HG02798 (cell line): ENCODE results near the gene ATPAF1.
"Not testable (repeated sequence)": the region's sequence is repeated elsewhere in the genome, so short reads cannot be mapped to it uniquely, and the experiment has no call there.

Experiments
- ATAC-seq: cut with Tn5 transposase; IDR thresholded peaks from one replicate; pipeline ENCODE4 v1.9.1; 2021; ENCODE audit warnings: mild to moderate bottlenecking; ENCODE audit not compliant: unreplicated experiment, poor library complexity

ATPAF1 gene

DNA sequence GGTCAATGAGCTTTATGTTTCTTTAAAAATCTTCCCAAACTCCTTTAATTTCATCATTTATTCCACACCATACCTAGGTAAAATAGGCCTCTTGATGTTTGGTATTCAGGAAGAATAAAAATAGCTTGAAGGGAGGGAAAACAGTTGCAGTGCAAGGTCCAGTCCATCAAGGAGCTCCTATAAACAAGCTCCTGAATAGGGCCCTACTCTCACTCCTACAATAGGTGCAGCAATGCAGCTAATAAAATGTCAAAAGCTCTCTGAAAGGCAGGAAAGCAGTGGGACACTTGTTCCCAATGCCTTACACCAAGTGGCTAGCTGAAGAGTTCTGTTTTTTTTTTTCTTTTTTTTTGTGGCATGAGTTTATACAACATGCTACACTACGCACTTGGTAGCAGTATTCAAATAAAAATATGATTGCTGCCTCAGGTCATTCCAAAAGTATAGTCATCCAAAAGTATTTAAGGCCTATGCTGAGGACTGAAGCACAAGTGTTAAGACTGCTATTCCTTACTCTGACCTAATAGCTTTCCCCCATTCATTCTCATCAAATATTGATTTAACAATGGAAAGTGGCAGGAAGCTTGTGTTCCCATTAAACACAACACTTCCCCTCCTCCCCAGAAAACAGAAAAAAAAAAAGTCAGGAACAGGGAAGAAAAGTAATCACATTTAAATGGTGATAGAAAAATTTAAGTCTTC is 13.3 kb upstream of the ATPAF1 start:
- ATAC-seq: no peak

DNA sequence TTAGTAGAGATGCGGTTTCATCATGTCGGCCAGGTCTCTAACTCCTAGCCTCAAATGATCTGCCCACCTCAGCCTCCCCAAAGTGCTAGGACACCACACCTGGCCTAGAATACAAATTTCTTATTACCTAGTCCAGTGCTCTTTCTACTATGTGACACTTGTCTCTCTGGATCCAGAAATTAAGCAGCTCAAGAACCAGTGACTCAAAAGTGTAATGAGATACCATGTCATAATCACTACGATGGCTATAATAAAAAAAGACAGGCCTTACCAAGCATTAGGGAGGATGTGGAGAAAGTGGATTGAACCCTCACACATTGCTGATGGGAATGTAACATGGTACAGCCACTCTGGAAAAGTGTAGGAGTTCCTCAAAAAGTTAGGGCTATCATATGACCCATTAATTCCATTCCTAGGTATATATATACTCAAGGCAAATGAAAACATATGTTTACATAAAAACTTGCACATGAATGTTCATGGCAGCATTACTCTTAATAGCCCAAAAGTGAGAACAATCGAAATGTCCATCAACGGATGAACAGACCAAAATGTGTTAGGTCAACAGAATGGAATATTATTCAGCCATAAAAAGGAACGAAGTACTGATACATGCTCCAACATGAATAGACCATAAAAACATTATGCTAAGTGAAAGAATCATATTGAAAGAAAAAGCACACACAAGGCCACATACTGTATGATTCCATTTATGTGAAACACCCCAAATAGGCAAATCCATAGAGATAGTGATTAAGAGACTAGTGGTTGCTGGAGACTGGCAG is 11.8 kb upstream of the ATPAF1 start:
- no peak for ATAC-seq

DNA sequence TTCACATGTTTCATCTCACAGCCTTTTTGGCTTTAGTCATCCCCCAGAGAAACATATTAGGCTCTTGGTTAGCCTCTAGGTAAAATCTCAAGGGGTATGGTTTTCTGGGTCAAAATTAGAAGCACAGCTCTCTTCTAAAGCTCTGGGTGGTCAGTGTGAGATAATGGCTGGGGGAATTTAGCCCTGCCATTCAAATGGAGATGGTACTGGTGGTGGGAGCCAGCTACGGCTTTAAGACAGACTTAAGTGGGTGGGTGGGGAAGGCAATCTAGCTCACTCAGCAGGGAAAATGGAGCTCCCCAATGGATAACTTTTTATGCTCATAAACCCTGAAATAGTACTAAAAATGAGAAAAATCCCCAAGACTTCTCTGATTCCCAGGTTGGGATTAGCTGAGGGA is 9.2 kb upstream of the ATPAF1 start:
- no peak for ATAC-seq

- ATAC-seq: no peak
Measured at GRCh38 chr1:46676531-46676930, 8.4 kb upstream of the ATPAF1 start.

DNA sequence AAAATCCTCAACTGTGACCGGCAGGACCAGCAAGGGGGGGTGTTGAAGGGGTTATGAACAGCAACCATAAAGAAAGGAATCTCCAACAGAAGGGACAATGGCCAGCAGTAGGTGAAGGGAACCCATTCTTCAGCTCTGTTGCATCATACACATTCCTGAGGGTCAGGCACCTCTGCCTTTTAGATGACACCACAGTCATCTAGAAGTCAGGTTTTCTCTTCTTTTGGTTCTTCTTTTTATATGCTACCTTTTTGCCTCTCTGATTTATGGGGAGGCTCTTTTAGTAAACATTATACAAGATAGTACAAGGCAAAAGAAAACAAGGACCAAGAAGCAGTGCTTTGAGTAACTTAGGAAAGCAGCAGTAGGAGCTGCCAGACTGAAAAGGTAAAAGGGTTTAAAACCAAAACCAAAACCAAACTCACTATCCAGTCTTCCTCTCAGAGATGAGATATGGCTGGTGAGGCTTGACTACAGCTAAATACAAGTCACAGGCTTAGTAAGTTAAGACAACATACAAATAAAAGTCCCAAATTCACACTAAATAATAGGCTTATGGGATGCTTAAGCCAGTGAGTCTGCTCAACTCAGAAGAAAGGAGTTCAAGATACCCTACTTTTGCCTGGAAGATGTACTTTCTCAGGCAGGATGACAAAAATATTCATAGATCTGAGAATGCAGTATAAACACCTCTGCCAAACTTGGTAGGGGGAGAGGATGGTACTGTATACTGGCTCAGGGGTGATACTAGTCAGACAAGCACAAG is 7.6 kb upstream of the ATPAF1 start:
- ATAC-seq: peak; percentile 80

DNA sequence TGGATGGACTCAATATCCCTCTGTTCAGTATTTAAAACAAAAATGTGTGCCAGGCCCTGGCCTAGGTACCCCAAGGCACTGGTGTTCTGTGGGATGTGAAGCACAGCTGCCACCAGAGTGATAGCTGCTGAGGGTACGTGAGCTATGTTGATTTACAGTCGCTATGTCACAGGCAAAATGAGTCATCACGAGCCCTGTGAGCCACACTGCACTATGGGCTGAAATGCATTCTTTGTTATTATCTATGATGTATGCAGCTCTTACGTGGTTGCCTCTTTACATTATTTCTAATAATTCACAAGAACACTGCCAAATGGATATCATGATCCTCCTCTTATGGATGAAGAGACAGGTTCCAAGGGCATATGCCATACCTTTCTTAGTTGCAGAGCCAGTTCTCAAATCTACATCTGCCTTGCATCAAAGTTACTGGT is 5.6 kb upstream of the ATPAF1 start:
- no peak for ATAC-seq

DNA sequence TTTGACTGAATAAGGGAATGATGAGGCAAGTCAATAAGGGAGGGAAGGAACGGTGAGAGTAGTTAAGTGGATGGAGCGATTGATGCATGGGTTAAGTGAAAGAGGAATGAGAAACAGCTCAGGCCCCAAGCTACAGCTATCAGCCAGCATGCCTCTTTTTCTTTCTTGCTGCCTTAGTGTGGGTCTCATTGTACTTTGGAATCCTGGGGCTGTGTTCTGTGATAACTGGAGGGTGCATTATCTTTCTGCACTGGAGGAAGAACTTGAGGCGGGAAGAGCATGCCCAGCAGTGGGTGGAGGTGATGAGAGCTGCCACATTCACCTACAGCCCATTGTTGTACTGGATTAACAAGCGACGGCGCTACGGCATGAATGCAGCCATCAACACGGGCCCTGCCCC is 4.5 kb upstream of the ATPAF1 start:
- no peak for ATAC-seq

- no peak for ATAC-seq
Measured at GRCh38 chr1:46671554-46671953, 3.4 kb upstream of the ATPAF1 start, which contains the start of gene TEX38. Gene TEX38, plus strand, starts transcription at chr1:46671854. Its CDS starts 81 bp downstream, at chr1:46671935.

GRCh38 chr1:46670134-46670533 is 2.0 kb upstream of the ATPAF1 start:
- ATAC-seq: no peak

GRCh38 chr1:46665983-46666382 is 2.2 kb downstream of the ATPAF1 start:
- ATAC-seq: no peak

- not testable (repeated sequence) for ATAC-seq
Measured at GRCh38 chr1:46662919-46663318, 5.2 kb downstream of the ATPAF1 start.

DNA sequence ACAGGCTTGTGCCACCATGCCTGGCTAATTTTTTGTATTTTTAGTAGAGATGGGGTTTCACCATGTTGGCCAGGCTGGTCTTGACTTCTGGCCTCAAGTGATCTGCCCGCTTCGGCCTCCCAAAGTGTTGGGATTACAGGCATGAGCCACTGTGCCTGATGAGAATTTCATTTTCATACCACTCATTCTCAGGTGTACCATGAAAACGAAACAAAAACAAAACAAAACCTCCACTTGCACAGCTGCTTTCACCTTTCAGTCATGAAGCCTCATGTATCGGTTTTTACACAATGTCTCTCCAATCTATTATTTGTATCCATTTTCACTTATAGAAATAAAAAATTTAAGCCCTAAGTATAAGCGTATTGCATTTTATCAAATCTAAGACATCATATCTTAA is 8.0 kb downstream of the ATPAF1 start:
- peak; percentile 85 for ATAC-seq

DNA sequence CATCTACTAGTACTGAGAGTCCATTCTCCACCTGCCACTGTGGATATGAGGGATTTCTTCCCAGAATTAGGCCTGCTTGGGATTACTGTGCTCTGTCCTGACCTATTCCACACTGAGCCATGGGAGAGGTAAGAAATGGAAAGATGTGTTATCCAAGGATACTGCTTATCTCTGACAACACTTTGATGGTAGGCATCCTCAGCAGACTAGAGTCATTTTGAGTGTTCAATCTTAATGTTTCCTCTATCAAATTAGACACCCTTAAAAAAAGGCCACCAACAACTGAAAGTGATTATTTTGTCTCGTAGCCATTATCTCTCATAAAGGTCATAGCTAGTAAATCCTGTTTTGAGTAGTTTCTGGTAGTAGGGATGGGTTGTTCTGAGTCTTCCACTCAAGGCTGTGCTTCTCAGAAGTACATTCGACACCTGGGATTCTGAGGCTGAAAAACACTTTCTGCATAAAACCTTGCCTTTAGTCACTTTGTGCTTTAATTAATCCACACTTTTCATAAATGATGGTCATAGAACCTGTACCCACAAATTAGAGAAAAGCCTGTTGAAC is 8.8 kb downstream of the ATPAF1 start:
- ATAC-seq: no peak

GRCh38 chr1:46657775-46658174 is 10.4 kb downstream of the ATPAF1 start:
- ATAC-seq: no peak

GRCh38 chr1:46656643-46657042 is 11.5 kb downstream of the ATPAF1 start:
- ATAC-seq: no peak

GRCh38 chr1:46655848-46656247 is 12.3 kb downstream of the ATPAF1 start:
- ATAC-seq: no peak

GRCh38 chr1:46654698-46655097 is 13.5 kb downstream of the ATPAF1 start:
- ATAC-seq: not testable (repeated sequence)

- ATAC-seq: no peak
Measured at GRCh38 chr1:46654012-46654411, 14.2 kb downstream of the ATPAF1 start.

- no peak for ATAC-seq
Measured at GRCh38 chr1:46653405-46653958, 14.7 kb downstream of the ATPAF1 start.

- ATAC-seq: no peak
Measured at GRCh38 chr1:46652321-46653100, 15.7 kb downstream of the ATPAF1 start.
